Right cardiac atrium (tissue), 5 donors: ENCODE results near the gene LDB2. TPM values are rescaled to one million over a fixed set of nuclear protein-coding genes. Genes with fewer than 3 reads are reported as not detected.
A peak's percentile ranks its signal among the peaks of the same experiment; 100 is the strongest.

Experiments
- ATAC-seq, 2 donors: fragments of 200-7000 bp; cut with Tn5 transposase; one replicate each; pipeline versions ENCODE4 v1.8.0 to v1.9.1; 2020; ENCODE audit warnings: moderate library complexity in 2 of 2, mild to moderate bottlenecking in 1 of 2
- DNase-seq, 3 donors: peaks; one replicate each; pipeline ENCODE4 v3.0.0-alpha.2; 2020
- H3K27ac ChIP-seq: one replicate; pipeline ENCODE4 v1.5.1; 2013; ENCODE audit warnings: mild to moderate bottlenecking, low read length, control low read depth, moderate library complexity
- H3K27me3 ChIP-seq: one replicate; pipeline ENCODE4 v1.6.1; 2013; ENCODE audit not compliant: control insufficient read depth, insufficient read depth
- H3K4me1 ChIP-seq: one replicate; pipeline ENCODE4 v1.6.1; 2013; ENCODE audit warnings: low read length; ENCODE audit not compliant: control insufficient read depth, insufficient read depth
- H3K4me3 ChIP-seq: one replicate; pipeline ENCODE4 v1.5.1; 2013; ENCODE audit warnings: low read length, control low read depth
- H3K9me3 ChIP-seq: one replicate; pipeline ENCODE4 v1.6.1; 2013; ENCODE audit warnings: low read length; ENCODE audit not compliant: control insufficient read depth
- WGBS: extraction: QIAGEN DNeasy Blood & Tissue Kit; methylation state at CpG from one replicate; pipeline ENCODE4 v1.1.7; 2013; 5-methylcytosine and 5-hydroxymethylcytosine counted together
- intact Hi-C, 4 donors: fragments of 100-400 bp; cut with DNase I; formaldehyde crosslinking; loops; one replicate each; pipeline versions ENCODE4 v1.11.0 to v1.14.0; 2022 to 2023
- polyA plus RNA-seq: library from polyadenylated mRNA; stranded (reverse); fragments of 200-250 nt; gene quantifications from one replicate; pipeline ENCODE4 v1.2.3, GENCODE V29; 2013
- total RNA-seq, 4 donors: library from RNA; stranded (reverse); fragmentation: NEBNext Ultra II Directional; extraction: Animal tissue kit (Norgen Biotek cat#: 25700); gene quantifications; one replicate each; pipeline ENCODE4 v1.2.1, GENCODE V29; 2021
- donor health status: healthy with polysubstance abuse.
- donor health status: DM: no; HTN: yes; CAD: no.
- donor health status: DM: no; HTN: no; CAD: no.
- donor health status: DM: no; HTN: yes; CAD: no; lungs with severe emphysema.
- donor health status: DM: yes; HTN: yes; CAD: no.

LDB2 gene
- total and polyA plus RNA-seq, 5 donors: 41.0 to 70.6 (median 46.8) TPM

DNA sequence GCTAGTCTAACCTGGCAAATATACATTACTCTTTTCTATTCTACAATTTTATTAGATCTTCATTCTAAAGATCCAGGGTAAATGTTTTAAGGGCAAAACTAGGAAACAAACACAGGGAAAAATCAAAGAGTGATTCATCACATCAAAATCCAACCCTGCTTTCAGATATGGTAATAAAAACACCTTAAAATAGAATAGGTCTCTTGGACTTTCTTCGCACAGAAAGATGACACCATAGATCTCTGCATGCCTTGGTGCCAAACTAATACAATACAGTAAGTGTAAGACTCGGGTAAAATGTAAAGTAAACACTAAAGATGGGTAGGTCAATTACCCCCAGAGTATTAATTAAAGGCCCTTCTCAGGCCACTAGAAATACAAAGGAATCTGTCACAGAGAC lies 34.2 kb downstream of the LDB2 start:
- WGBS: 73% methylated on average over 2 of the region's 2 CpGs
- ATAC-seq: no peak
- intact Hi-C loops: no loop called here

DNA sequence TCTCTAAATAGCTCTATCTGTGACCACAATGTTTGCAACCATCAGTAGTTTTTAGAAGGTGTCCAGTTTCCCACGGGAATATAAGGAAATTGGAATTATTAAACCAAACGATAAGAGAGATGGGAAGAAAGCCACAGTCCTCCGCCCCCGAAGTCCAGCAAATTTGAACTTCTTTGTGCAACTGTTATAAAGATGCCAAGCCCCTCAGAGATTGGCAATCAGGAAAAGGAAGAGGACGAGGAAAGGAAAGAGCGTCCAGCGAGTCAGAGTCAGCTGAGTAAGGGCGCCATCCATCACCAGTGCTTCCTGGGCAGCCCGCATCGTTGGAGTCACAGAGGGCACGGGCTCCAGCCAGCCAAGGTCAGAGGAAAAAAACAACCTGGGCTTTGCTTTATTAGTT lies 35.7 kb downstream of the LDB2 start:
- Histone ChIP-seq H3K4me3 (no peak overlapping the region), H3K27me3 (no peaks in the 10 kb centered on the region), H3K4me1 (peaks cover 3% of the 10 kb centered on the region), H3K27ac (no peak overlapping the region), H3K9me3 (no peaks in the 10 kb centered on the region)
- peak; percentile 68 to 72 for ATAC-seq
- DNase-seq: peak; percentile 41 to 73 (median 63)
- WGBS: 55% methylated on average over 11 of the region's 11 CpGs
- intact Hi-C loops: no loop called here

More for the DNA sequence above, 34.2 kb downstream of the LDB2 start:
- no peaks in the 10 kb centered on the region for H3K27me3 ChIP-seq
- no peak for DNase-seq
- no peak overlapping the region for H3K4me3 ChIP-seq
- no peak overlapping the region for H3K27ac ChIP-seq
- H3K4me1 ChIP-seq: peaks cover 3% of the 10 kb centered on the region
- no peaks in the 10 kb centered on the region for H3K9me3 ChIP-seq

DNA sequence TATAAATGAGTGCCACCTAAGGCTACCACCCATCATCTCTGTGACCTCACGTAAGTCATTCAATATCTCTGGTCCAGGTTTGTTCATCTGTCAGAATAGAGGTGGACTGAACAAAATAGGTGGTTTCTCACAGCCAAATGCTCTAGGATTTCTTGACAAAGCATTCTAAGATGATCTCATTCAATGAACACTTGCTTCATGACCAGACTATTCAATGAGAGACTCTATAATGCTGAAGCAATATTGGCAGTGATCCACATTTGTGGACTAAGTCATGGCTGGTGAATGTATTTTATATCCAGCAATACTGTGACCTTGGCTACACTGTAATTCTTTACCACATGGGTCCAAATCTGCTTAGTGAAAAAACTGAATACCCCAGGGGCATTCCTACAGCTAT lies 37.9 kb downstream of the LDB2 start:
- Histone ChIP-seq H3K27me3 (no peaks in the 10 kb centered on the region), H3K9me3 (no peaks in the 10 kb centered on the region), H3K4me1 (peaks cover 3% of the 10 kb centered on the region), H3K4me3 (no peak overlapping the region), H3K27ac (no peak overlapping the region)
- DNase-seq (no peak), ATAC-seq (no peak)
- intact Hi-C loops: no loop called here
- 91% methylated on average over 1 of the region's 1 CpG for WGBS

GRCh38 chr4:16859031-16859430 lies 39.4 kb downstream of the LDB2 start:
- no peak for DNase-seq
- Histone ChIP-seq H3K4me1 (peaks cover 3% of the 10 kb centered on the region), H3K27me3 (no peaks in the 10 kb centered on the region), H3K4me3 (no peak overlapping the region), H3K9me3 (no peaks in the 10 kb centered on the region), H3K27ac (peak overlapping the region; percentile 36)
- intact Hi-C loops: no loop called here
- WGBS: 69% methylated on average over 4 of the region's 4 CpGs
- ATAC-seq: peak in 1 of 2 donors; percentile 25

DNA sequence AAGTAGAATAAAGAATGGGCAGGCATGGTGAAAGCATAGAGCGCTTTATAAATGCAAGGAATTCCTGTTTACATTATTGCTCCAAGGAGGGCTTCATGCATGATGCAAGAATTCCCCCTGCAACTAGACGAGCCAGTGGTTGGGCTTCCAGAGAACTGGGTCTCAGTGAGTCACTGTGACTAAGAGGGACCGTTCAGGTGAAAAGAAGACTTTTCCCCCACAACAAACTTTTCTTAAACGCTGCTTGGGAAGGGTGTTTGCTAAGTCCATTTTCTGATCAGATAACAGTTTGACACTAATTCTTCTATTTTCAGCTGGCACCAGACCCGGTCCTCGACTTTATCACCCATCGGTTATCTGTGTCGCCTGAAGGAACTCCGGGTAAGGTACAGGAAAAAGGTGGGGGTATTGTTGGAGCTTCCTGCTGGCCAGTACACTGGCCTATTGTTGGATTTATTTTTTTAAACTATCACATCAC lies 40.1 kb downstream of the LDB2 start:
- H3K9me3 ChIP-seq: no peaks in the 10 kb centered on the region
- DNase-seq (peak in 2 of 3 donors; percentile 43 to 54), ATAC-seq (peak; percentile 81 to 92)
- peak overlapping the region; percentile 20 for H3K27ac ChIP-seq
- intact Hi-C loops: no loop called here
- H3K4me3 ChIP-seq: no peak overlapping the region
- no peaks in the 10 kb centered on the region for H3K27me3 ChIP-seq
- peaks cover 3% of the 10 kb centered on the region for H3K4me1 ChIP-seq
- WGBS: 43% methylated on average over 9 of the region's 9 CpGs

GRCh38 chr4:16857425-16857824 lies 41.0 kb downstream of the LDB2 start:
- no peaks in the 10 kb centered on the region for H3K27me3 ChIP-seq
- H3K27ac ChIP-seq: peak overlapping the region; percentile 89
- no peaks in the 10 kb centered on the region for H3K9me3 ChIP-seq
- ATAC-seq: no peak
- 62% methylated on average over 5 of the region's 5 CpGs for WGBS
- H3K4me3 ChIP-seq: no peak overlapping the region
- peaks cover 3% of the 10 kb centered on the region for H3K4me1 ChIP-seq
- intact Hi-C loops: no loop called here
- no peak for DNase-seq

GRCh38 chr4:16853640-16854039 lies 44.8 kb downstream of the LDB2 start:
- Histone ChIP-seq H3K4me1 (no peaks in the 10 kb centered on the region), H3K9me3 (no peaks in the 10 kb centered on the region), H3K4me3 (no peak overlapping the region), H3K27ac (no peak overlapping the region), H3K27me3 (no peaks in the 10 kb centered on the region)
- 95% methylated on average over 2 of the region's 2 CpGs for WGBS
- ATAC-seq: no peak
- intact Hi-C loops: no loop called here
- DNase-seq: no peak

DNA sequence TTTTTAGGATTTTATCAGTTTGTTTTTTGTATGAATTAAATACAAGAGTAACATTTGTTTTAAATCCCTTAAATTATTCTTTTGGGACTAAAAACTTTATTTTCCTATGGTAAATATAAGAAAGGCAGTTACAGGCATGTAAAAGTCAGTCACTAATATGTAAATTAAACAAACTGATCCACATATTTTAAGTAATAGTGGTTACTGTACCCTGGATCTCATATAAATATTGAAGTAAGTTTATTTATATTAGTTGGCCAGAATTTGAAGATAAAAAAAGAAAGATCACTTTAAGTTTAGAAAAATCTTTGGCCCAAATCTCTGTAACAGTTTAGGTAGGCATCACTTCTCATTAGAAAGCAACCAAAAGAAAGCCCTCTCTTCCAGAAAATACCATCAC lies 45.8 kb downstream of the LDB2 start:
- ATAC-seq (no peak), DNase-seq (no peak)
- intact Hi-C loops: no loop called here
- Histone ChIP-seq H3K9me3 (no peaks in the 10 kb centered on the region), H3K27me3 (no peaks in the 10 kb centered on the region), H3K27ac (no peak overlapping the region), H3K4me3 (no peak overlapping the region), H3K4me1 (no peaks in the 10 kb centered on the region)

DNA sequence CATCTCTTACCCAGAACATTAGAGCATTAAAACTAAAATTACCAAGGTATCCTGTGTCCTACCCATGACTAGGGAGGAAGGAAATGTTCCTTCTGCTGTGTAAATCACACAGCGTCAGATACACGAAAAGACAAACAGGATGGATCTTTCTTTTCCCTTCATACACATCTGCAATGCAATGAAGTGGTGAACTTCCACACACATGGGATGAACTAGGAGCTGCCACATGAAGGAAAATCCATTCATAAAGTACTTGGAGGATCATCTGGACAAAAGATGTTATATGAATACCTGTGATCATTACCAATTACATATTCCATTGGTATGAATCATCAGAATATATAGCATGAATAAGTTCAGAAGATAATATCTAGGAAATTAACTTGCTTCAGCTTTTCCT lies 46.2 kb downstream of the LDB2 start:
- ATAC-seq (no peak), DNase-seq (no peak)
- H3K9me3 ChIP-seq: no peaks in the 10 kb centered on the region
- WGBS: 56% methylated on average over 2 of the region's 2 CpGs
- H3K4me1 ChIP-seq: no peaks in the 10 kb centered on the region
- no peaks in the 10 kb centered on the region for H3K27me3 ChIP-seq
- intact Hi-C loops: no loop called here
- H3K27ac ChIP-seq: no peak overlapping the region
- no peak overlapping the region for H3K4me3 ChIP-seq

GRCh38 chr4:16846540-16847117 lies 51.8 kb downstream of the LDB2 start:
- H3K4me1 ChIP-seq: peaks cover 5% of the 10 kb centered on the region
- no peak overlapping the region for H3K4me3 ChIP-seq
- 92% methylated on average over 2 of the region's 2 CpGs for WGBS
- DNase-seq (no peak), ATAC-seq (no peak)
- no peaks in the 10 kb centered on the region for H3K27me3 ChIP-seq
- H3K27ac ChIP-seq: no peak overlapping the region
- H3K9me3 ChIP-seq: no peaks in the 10 kb centered on the region
- intact Hi-C loops: no loop called here

DNA sequence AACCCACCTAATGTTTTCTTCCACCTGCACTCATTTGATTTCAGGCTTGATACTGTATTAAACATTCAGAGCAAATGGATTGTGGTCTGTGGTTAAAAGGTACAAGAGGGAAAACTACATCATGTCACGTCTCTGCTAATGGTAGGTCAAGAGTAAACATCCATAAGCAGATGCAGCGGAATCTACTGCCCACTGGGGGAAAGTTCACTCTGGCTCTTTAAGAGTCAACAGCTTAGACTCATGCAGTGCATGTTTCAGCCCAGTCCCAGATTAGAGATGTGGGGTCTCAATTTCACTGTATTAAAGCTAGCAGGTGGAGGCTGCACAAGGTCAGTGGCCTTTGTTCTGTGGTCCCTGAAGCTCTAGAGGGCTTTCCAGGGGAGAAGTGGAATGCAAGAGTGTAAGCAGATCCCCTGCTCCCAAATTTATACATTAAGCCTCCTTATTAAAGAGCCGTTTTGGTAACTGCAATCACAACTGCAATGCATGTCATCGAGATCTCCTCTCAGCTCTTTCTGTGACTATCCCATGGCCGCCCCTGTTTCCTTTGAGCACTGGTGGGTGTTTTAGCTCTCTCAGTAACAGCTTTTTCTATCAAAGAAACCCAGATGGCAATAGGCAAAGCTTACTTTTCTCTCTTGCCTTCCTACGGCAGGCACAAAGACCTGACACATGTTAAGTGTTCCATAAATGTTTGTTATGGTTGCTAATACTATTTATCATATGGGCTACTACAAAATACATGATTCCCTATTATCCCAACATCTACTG lies 53.4 kb downstream of the LDB2 start:
- Histone ChIP-seq H3K4me1 (peaks cover 5% of the 10 kb centered on the region), H3K27me3 (no peaks in the 10 kb centered on the region), H3K9me3 (no peaks in the 10 kb centered on the region), H3K4me3 (no peak overlapping the region), H3K27ac (no peak overlapping the region)
- DNase-seq (no peak), ATAC-seq (peak in 1 of 2 donors; percentile 62)
- intact Hi-C loops: no loop called here
- WGBS: 45% methylated on average over 6 of the region's 6 CpGs
